Body of pancreas (tissue), 4 donors: ENCODE measurements around the gene AMZ2. TPM values are rescaled to one million over a fixed set of nuclear protein-coding genes. Genes with fewer than 3 reads are reported as not detected.

Source experiments
- ATAC-seq: fragments of 150-250 bp; one replicate; pipeline ENCODE4 v1.9.1; 2016
- DNase-seq, 4 donors: peaks; one replicate each; pipeline ENCODE4 v3.0.0-alpha.2; 2019
- H3K27ac ChIP-seq, 4 donors: fragments of 200-600 bp; sonication (generic); 1 replicate in 3 of 4; 2 replicates in 1 of 4; pipeline versions ENCODE4 v1.5.1 to v1.6.1; 2016 to 2019; ENCODE audit warnings: mild to moderate bottlenecking in 1 of 4, mixed read lengths in 1 of 4, moderate library complexity in 1 of 4
- H3K27me3 ChIP-seq, 2 donors: fragments of 200-600 bp; sonication (generic); one replicate each; pipeline ENCODE4 v1.6.0; 2016; ENCODE audit warnings: mild to moderate bottlenecking in 1 of 2
- H3K36me3 ChIP-seq, 2 donors: fragments of 200-600 bp; sonication (generic); replicated peaks in 1 of 2; 2 replicates each; pipeline ENCODE4 v1.5.1; 2016; ENCODE audit warnings: low read depth in 2 of 2; ENCODE audit not compliant: insufficient read depth in 1 of 2
- H3K4me1 ChIP-seq: fragments of 200-600 bp; sonication (generic); one replicate; pipeline ENCODE4 v1.6.0; 2016
- H3K4me3 ChIP-seq, 2 donors: fragments of 200-600 bp; sonication (generic); 1 replicate in 1 of 2; 2 replicates in 1 of 2; pipeline ENCODE4 v1.5.1; 2016 to 2019
- H3K9me3 ChIP-seq, 3 donors: fragments of 200-600 bp; sonication (generic); 1 replicate in 2 of 3; 2 replicates in 1 of 3; pipeline ENCODE4 v1.5.1; 2016
- POLR2A ChIP-seq, 3 donors: fragments of 450-650 bp; IDR thresholded peaks; one replicate each; pipeline ENCODE4 v1.6.1; 2016; ENCODE audit warnings: antibody characterized with exemption in 3 of 3, mild to moderate bottlenecking in 2 of 3
- WGBS, 2 donors: methylation state at CpG; one replicate each; pipeline ENCODE4 v1.1.5; 2017; 5-methylcytosine and 5-hydroxymethylcytosine counted together
- intact Hi-C: fragments of 100-400 bp; cut with DNase I; formaldehyde crosslinking; loops from one replicate; pipeline ENCODE4 v1.15.1; 2023
- total RNA-seq, 2 donors: library from RNA; depleted of rRNA; stranded (reverse); fragments of >200 nt; gene quantifications; one replicate each; pipeline ENCODE4 v1.1.0, GENCODE V29; 2016
- TF ChIP-seq, protein P1 (sequence below), 7 experiments: fragments of 450-650 bp in 4 of 7; fragments of 200-600 bp in 3 of 7; sonication (generic) in 3 of 7; IDR thresholded peaks; one replicate each; pipeline ENCODE4 v1.5.1; 2016 to 2019; ENCODE audit warnings: antibody characterized with exemption in 7 of 7

Gene AMZ2
- total RNA-seq, 2 donors from 2014 or later, result 23.3 to 28.3 TPM

DNA sequence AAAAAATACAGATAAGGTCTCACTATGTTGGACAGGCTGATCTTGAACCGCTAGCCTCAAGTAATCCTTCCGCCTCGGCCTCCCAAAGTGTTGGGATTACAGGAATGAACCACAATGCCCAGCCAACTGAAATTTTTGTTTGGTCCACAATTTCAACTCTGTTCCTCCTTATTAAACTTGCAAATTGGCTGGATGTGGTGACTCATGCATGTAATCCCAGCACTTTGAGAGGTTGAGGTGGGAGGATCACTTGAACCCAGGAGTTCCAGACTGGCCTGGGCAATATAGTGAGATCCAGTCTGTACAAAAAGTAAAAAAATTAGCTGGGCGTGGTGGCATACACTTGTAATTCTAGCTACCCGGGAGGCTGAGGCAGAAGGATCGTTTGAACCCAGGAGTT is 56.9 kb downstream of the AMZ2 start:
- no peak for ATAC-seq
- TF ChIP-seq, protein P1, sequence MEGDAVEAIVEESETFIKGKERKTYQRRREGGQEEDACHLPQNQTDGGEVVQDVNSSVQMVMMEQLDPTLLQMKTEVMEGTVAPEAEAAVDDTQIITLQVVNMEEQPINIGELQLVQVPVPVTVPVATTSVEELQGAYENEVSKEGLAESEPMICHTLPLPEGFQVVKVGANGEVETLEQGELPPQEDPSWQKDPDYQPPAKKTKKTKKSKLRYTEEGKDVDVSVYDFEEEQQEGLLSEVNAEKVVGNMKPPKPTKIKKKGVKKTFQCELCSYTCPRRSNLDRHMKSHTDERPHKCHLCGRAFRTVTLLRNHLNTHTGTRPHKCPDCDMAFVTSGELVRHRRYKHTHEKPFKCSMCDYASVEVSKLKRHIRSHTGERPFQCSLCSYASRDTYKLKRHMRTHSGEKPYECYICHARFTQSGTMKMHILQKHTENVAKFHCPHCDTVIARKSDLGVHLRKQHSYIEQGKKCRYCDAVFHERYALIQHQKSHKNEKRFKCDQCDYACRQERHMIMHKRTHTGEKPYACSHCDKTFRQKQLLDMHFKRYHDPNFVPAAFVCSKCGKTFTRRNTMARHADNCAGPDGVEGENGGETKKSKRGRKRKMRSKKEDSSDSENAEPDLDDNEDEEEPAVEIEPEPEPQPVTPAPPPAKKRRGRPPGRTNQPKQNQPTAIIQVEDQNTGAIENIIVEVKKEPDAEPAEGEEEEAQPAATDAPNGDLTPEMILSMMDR (IDR thresholded peaks at IDR 0.05), result no peak
- TF ChIP-seq POLR2A (IDR thresholded peaks at IDR 0.05), result no peak
- Histone ChIP-seq H3K27ac (no peak overlapping the region), H3K4me3 (no peak overlapping the region), H3K36me3 (no peaks in the 10 kb centered on the region), H3K4me1 (peaks cover 6% of the 10 kb centered on the region), H3K27me3 (no peaks in the 10 kb centered on the region), H3K9me3 (no peaks in the 10 kb centered on the region)
- intact Hi-C loops, result no loop called here
- no peak for DNase-seq
- 90 to 94% methylated on average over 6 of the region's 6 CpGs for WGBS, 2 donors

DNA sequence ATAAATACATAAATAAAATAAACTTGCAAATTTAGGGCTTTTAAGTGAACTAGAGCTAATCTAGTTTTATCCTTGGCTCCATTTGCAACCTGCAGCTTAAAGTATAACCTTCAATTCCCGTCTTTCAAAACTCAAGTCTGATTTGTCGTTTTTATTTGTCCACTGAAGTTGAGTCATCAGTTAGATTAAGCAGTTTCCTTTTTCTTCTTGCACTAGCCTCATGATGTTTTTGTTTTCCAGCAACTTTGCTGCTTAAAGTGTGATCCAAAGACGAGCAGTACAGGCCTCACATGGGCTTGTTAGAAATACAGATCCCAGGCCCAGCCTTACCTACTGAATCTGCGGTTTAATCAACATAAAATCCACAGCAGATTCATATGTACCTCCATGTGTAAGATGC is 57.3 kb downstream of the AMZ2 start:
- TF ChIP-seq POLR2A (IDR thresholded peaks at IDR 0.05), result no peak
- TF ChIP-seq, protein P1 (IDR thresholded peaks at IDR 0.05), result no peak
- Histone ChIP-seq H3K36me3 (no peaks in the 10 kb centered on the region), H3K27ac (peak overlapping the region in 1 of 4 donors; percentile 17), H3K4me1 (peaks cover 6% of the 10 kb centered on the region), H3K4me3 (no peak overlapping the region), H3K9me3 (no peaks in the 10 kb centered on the region), H3K27me3 (no peaks in the 10 kb centered on the region)
- WGBS, 2 donors, result 46 to 48% methylated on average over 4 of the region's 4 CpGs
- intact Hi-C loops, result no loop called here
- DNase-seq, result no peak
- no peak for ATAC-seq

Other genes with a start within 250 kb of the AMZ2 start
- gene KPNA2, start 212.3 kb upstream of the AMZ2 start, total RNA-seq, result 1 to 10 TPM; 4.6 to 5.2 TPM
- under 1 TPM in 1 of 2 donors, not detected in 1; under 0.01 TPM for gene SLC16A6, start 43.1 kb downstream of the AMZ2 start, total RNA-seq
- gene ARSG, start 43.5 kb downstream of the AMZ2 start, total RNA-seq, result 1 to 10 TPM in 1 of 2 donors, under 1 TPM in 1; 0.52 to 1.6 TPM
- gene WIPI1, start 209.5 kb downstream of the AMZ2 start, total RNA-seq, result 10 to 100 TPM; 20.5 to 22.4 TPM